GM13976 (cell line): Measurements from ENCODE around the gene EMD.

ENCODE experiments used
- DNase-seq: peaks from one replicate; pipeline ENCODE4 v3.0.0; 2012; ENCODE audit warnings: low spot score
- CTCF ChIP-seq: IDR thresholded peaks from 2 replicates; pipeline ENCODE4 v1.5.1; 2012; ENCODE audit warnings: borderline replicate concordance, mild to moderate bottlenecking; ENCODE audit not compliant: insufficient read depth; ENCODE audit errors: extremely low read depth, missing control alignments, control extremely low read depth
- in situ Hi-C: fragments of 300-500 bp; cut with MboI; formaldehyde crosslinking; loops from one replicate; pipeline ENCODE4 v1.12.0; 2022; ENCODE audit warnings: low sequenced_read_pairs, mixed read lengths, inconsistent platforms; ENCODE audit not compliant: unreplicated experiment

EMD gene

GRCh38 chrX:154352012-154352401 lies 27.1 kb upstream of the EMD start:
- DNase-seq: no peak
- TF ChIP-seq CTCF: no peak
- in situ Hi-C loops: no loop called here

- no peak for DNase-seq
- TF ChIP-seq CTCF: no peak
- in situ Hi-C loops: no loop called here
These were observed 26.6 kb upstream of the EMD start for GRCh38 chrX:154352466-154352865.

GRCh38 chrX:154353172-154353843 lies 25.8 kb upstream of the EMD start:
- DNase-seq: no peak
- in situ Hi-C loops: no loop called here
- no peak for TF ChIP-seq CTCF

- in situ Hi-C loops: no loop called here
These were observed 25.1 kb upstream of the EMD start for GRCh38 chrX:154354013-154354412.

GRCh38 chrX:154354516-154354915 lies 24.6 kb upstream of the EMD start:
- no peak for TF ChIP-seq CTCF
- in situ Hi-C loops: no loop called here
- DNase-seq: no peak

More at GRCh38 chrX:154354013-154354412, 25.1 kb upstream of the EMD start:
- no peak for DNase-seq
- no peak for TF ChIP-seq CTCF

GRCh38 chrX:154355094-154355775 lies 23.9 kb upstream of the EMD start:
- in situ Hi-C loops: no loop called here
- no peak for TF ChIP-seq CTCF
- no peak for DNase-seq
